Fibroblast of lung (primary cell): ENCODE measurements around the gene CIAO2B.

ENCODE experiments used
- EZH2 ChIP-seq: IDR thresholded peaks from 2 replicates; pipeline ENCODE4 v1.5.1; 2012; ENCODE audit warnings: low read length, control low read depth, mild to moderate bottlenecking; ENCODE audit errors: missing control alignments
- TF ChIP-seq, protein P1 (sequence below), 2 donors: IDR thresholded peaks in 1 of 2; conservative IDR thresholded peaks in 1 of 2; 1 replicate in 1 of 2; 2 replicates in 1 of 2; pipeline ENCODE4 v1.5.1; 2011 to 2012; ENCODE audit warnings: low read length in 2 of 2, control low read depth in 1 of 2, inconsistent platforms in 1 of 2, low read depth in 1 of 2, mild to moderate bottlenecking in 1 of 2

- TF ChIP-seq, protein P1, sequence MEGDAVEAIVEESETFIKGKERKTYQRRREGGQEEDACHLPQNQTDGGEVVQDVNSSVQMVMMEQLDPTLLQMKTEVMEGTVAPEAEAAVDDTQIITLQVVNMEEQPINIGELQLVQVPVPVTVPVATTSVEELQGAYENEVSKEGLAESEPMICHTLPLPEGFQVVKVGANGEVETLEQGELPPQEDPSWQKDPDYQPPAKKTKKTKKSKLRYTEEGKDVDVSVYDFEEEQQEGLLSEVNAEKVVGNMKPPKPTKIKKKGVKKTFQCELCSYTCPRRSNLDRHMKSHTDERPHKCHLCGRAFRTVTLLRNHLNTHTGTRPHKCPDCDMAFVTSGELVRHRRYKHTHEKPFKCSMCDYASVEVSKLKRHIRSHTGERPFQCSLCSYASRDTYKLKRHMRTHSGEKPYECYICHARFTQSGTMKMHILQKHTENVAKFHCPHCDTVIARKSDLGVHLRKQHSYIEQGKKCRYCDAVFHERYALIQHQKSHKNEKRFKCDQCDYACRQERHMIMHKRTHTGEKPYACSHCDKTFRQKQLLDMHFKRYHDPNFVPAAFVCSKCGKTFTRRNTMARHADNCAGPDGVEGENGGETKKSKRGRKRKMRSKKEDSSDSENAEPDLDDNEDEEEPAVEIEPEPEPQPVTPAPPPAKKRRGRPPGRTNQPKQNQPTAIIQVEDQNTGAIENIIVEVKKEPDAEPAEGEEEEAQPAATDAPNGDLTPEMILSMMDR (conservative IDR thresholded peaks at IDR 0.05 in 1 of 2, IDR thresholded peaks at IDR 0.05 in 1 of 2; ENCODE audit: low read depth in 1 of 2, low read length in 2 of 2): no peak
- TF ChIP-seq EZH2: no peak
These were observed 24.9 kb upstream of the CIAO2B start for GRCh38 chr16:66958857-66959703.
